ENCODE measurements around the gene PLCB4.

PLCB4 gene

GRCh38 chr20:9092655-9093054, 23.8 kb downstream of the PLCB4 start:
- in situ Hi-C loops (cut with HindIII; ENCODE audit: low pct_unique_long_range_greater_than_20kb, low sequenced_read_pairs) = no loop called here
- no peak for DNase-seq (ENCODE audit: low read depth in 1 of 2, low spot score in 1 of 2)
- TF ChIP-seq JUND (IDR thresholded peaks at IDR 0.05; ENCODE audit: low read depth) = no peak

DNA sequence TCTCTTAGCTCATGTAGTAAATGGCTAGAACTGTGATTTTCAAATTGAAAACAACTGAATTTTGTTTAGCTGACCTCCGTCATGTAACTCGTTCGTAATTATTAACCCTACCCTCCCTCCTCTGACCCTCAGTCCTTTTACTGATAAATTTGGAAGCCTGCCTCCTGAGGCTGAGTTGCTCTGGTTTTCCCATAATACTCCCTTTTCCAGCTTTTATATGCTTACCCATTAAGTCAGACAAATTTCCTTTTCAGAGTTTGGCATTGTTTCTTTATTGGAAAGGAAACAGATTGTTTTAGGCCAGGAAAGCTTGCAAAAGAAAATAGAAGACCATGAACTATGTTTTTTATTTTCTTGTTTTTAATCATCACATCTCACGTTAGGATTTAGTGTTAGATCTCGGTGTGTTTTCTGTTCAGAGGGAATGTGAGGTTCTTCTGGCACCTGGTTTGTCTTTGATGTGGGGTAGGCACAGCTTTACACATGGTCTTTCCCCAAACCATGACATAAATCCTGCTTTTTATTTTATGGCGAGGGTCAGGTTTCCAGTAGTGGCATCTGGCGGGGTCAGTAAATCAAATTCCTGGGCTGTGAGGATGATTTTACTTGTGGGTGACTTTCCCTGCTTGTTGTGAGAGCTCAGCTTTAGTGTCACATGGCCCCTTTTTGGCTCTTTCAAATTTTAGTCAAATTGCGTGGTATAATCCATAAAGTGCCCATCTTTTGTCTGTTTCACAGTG, 24.5 kb downstream of the PLCB4 start:
- TF ChIP-seq JUND (IDR thresholded peaks at IDR 0.05; ENCODE audit: low read depth) = no peak
- no peak for DNase-seq (ENCODE audit: low read depth in 1 of 2, low spot score in 1 of 2)
- in situ Hi-C loops (cut with HindIII; ENCODE audit: low pct_unique_long_range_greater_than_20kb, low sequenced_read_pairs) = no loop called here

DNA sequence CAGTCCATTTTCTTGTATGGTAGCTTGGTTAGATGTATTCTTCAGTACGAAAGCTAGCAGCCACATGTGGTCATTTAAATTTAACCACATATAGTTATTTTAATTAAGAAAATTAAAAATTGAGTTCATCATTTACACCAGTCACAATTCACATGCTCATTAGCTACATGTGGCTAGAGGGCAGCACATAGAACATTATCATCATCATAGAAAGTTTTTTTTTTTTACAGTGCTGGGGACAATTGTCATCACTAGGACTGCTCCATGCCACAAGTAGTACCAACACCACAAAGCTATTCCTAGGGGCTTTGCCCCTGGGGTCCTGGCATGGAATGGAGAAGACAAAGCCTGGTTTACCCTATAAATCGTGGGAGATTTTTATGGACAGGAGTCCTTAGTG, 30.5 kb downstream of the PLCB4 start:
- DNase-seq (ENCODE audit: low read depth in 1 of 2, low spot score in 1 of 2) = no peak
- no peak for TF ChIP-seq JUND (IDR thresholded peaks at IDR 0.05; ENCODE audit: low read depth)
- in situ Hi-C loops (cut with HindIII; ENCODE audit: low pct_unique_long_range_greater_than_20kb, low sequenced_read_pairs) = no loop called here

DNA sequence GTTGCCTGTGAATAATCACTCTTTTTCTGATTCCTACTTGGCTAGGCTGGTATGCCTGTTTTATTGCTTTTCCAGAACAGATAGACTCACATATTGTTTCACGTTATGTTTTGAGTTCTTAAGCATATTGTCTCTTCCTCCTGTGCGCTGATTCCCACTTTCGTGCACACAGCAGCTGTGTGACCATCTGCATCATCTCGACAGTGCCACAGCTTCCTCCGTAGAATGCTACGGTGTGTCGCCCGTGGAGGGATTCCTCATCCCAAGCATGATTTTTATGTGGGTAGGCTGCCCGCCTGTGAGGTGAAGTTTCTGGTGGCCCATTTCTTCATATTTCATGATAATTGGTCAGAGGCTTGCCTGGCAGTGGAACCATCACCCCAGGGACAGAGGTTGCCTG, 31.8 kb downstream of the PLCB4 start:
- TF ChIP-seq JUND (IDR thresholded peaks at IDR 0.05; ENCODE audit: low read depth) = no peak
- in situ Hi-C loops (cut with HindIII; ENCODE audit: low pct_unique_long_range_greater_than_20kb, low sequenced_read_pairs) = no loop called here
- DNase-seq (ENCODE audit: low read depth in 1 of 2, low spot score in 1 of 2) = no peak

GRCh38 chr20:9102456-9102855, 33.6 kb downstream of the PLCB4 start:
- no peak for TF ChIP-seq JUND (IDR thresholded peaks at IDR 0.05; ENCODE audit: low read depth)
- in situ Hi-C loops (cut with HindIII; ENCODE audit: low pct_unique_long_range_greater_than_20kb, low sequenced_read_pairs) = no loop called here
- DNase-seq (ENCODE audit: low read depth in 1 of 2, low spot score in 1 of 2) = no peak

DNA sequence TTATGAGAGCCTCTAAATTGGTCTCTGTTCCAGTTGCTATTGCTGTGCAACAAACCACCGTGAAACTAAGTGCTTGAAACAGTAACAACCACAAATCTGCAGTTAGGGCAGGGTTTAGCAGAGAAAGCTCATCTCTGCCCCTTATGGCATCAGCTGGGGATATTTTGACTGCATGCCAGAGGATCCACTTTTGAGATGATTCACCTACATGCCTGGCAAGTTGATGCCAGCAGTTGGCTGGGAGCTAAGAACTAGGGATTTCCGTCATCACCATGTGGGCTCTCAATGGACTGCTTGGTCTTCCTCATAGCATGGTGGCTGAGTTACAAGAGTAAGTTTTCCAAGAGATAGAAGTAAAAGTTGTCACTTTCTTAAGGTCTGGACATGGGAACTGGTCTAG, 35.1 kb downstream of the PLCB4 start:
- DNase-seq (ENCODE audit: low read depth in 1 of 2, low spot score in 1 of 2) = no peak
- in situ Hi-C loops (cut with HindIII; ENCODE audit: low pct_unique_long_range_greater_than_20kb, low sequenced_read_pairs) = no loop called here
- no peak for TF ChIP-seq JUND (IDR thresholded peaks at IDR 0.05; ENCODE audit: low read depth)

DNA sequence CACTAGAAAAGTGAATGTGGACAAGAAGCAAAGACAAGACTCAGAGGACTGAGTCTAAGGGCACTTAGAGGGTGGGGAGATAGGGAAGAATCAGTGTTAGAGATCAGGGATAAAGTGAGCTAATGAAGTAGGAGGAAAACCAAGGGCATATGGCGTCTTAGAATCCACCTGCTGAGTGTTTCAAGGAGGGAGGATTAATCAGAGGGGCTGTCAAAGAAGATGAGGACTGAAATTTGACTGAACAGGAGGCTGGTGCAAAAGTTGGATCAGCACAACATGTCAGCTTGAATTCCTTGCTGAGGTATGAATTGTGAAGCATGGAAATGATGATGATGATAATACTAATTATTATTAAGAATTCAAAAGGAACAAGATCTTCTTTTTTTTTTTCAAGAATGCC, 39.4 kb downstream of the PLCB4 start:
- DNase-seq (ENCODE audit: low read depth in 1 of 2, low spot score in 1 of 2) = no peak
- no peak for TF ChIP-seq JUND (IDR thresholded peaks at IDR 0.05; ENCODE audit: low read depth)
- in situ Hi-C loops (cut with HindIII; ENCODE audit: low pct_unique_long_range_greater_than_20kb, low sequenced_read_pairs) = no loop called here

- TF ChIP-seq JUND (IDR thresholded peaks at IDR 0.05; ENCODE audit: low read depth) = no peak
- in situ Hi-C loops (cut with HindIII; ENCODE audit: low pct_unique_long_range_greater_than_20kb, low sequenced_read_pairs) = no loop called here
- no peak for DNase-seq (ENCODE audit: low read depth in 1 of 2, low spot score in 1 of 2)
Measured at GRCh38 chr20:9109566-9109965, 40.7 kb downstream of the PLCB4 start.

GRCh38 chr20:9110365-9110764, 41.5 kb downstream of the PLCB4 start:
- in situ Hi-C loops (cut with HindIII; ENCODE audit: low pct_unique_long_range_greater_than_20kb, low sequenced_read_pairs) = no loop called here
- no peak for DNase-seq (ENCODE audit: low read depth in 1 of 2, low spot score in 1 of 2)
- TF ChIP-seq JUND (IDR thresholded peaks at IDR 0.05; ENCODE audit: low read depth) = no peak

GRCh38 chr20:9110916-9111432, 42.1 kb downstream of the PLCB4 start:
- in situ Hi-C loops (cut with HindIII; ENCODE audit: low pct_unique_long_range_greater_than_20kb, low sequenced_read_pairs) = no loop called here
- no peak for TF ChIP-seq JUND (IDR thresholded peaks at IDR 0.05; ENCODE audit: low read depth)
- no peak for DNase-seq (ENCODE audit: low read depth in 1 of 2, low spot score in 1 of 2)

GRCh38 chr20:9112541-9113515, 43.9 kb downstream of the PLCB4 start:
- TF ChIP-seq JUND (IDR thresholded peaks at IDR 0.05; ENCODE audit: low read depth) = no peak
- in situ Hi-C loops (cut with HindIII; ENCODE audit: low pct_unique_long_range_greater_than_20kb, low sequenced_read_pairs) = no loop called here
- DNase-seq (ENCODE audit: low read depth in 1 of 2, low spot score in 1 of 2) = no peak

- in situ Hi-C loops (cut with HindIII; ENCODE audit: low pct_unique_long_range_greater_than_20kb, low sequenced_read_pairs) = no loop called here
- no peak for DNase-seq (ENCODE audit: low read depth in 1 of 2, low spot score in 1 of 2)
- TF ChIP-seq JUND (IDR thresholded peaks at IDR 0.05; ENCODE audit: low read depth) = no peak
Measured at GRCh38 chr20:9114709-9115108, 45.8 kb downstream of the PLCB4 start.

GRCh38 chr20:9117548-9117947, 48.7 kb downstream of the PLCB4 start:
- in situ Hi-C loops (cut with HindIII; ENCODE audit: low pct_unique_long_range_greater_than_20kb, low sequenced_read_pairs) = no loop called here
- no peak for TF ChIP-seq JUND (IDR thresholded peaks at IDR 0.05; ENCODE audit: low read depth)
- no peak for DNase-seq (ENCODE audit: low read depth in 1 of 2, low spot score in 1 of 2)
